AG04450 (cell line): ENCODE data around the gene GPBP1. TPM values are rescaled to one million over a fixed set of nuclear protein-coding genes. Genes with fewer than 3 reads are reported as not detected.

Experiments
- CTCF ChIA-PET: fragments of 300-600, 350-600 bp; formaldehyde crosslinking; extraction: SDS; loops from one replicate; lab custom pipeline; 2022; ENCODE audit warnings: antibody characterized with exemption, inconsistent platforms; lab: Charles Lee
- POLR2A ChIA-PET: fragments of 350-600 bp; formaldehyde crosslinking; extraction: SDS; loops from one replicate; lab custom pipeline; 2021; ENCODE audit warnings: antibody characterized with exemption, inconsistent platforms; lab: Yijun Ruan, JAX
- DNase-seq: peaks from one replicate; pipeline ENCODE4 v3.0.0-alpha.2; 2011; ENCODE audit warnings: low read depth, low spot score
- H3K27ac ChIP-seq: one replicate; pipeline ENCODE4 v1.5.1; 2012; ENCODE audit warnings: low read depth, low read length, control low read depth
- H3K27me3 ChIP-seq: one replicate; pipeline ENCODE4 v1.6.0; 2012; ENCODE audit warnings: low read length; ENCODE audit not compliant: control insufficient read depth, insufficient read depth
- H3K4me3 ChIP-seq: 2 replicates; pipeline ENCODE4 v1.5.1; 2011; ENCODE audit warnings: mild to moderate bottlenecking, low read depth, low read length, control low read depth
- H3K9me3 ChIP-seq: 2 replicates; pipeline ENCODE4 v1.5.1; 2012; ENCODE audit warnings: low read length; ENCODE audit not compliant: control insufficient read depth, insufficient read depth
- CTCF ChIP-seq: IDR thresholded peaks from 2 replicates; pipeline ENCODE4 v1.5.1; 2011; ENCODE audit warnings: low read depth, low read length, control low read depth, inconsistent platforms
- polyA plus RNA-seq: library from polyadenylated mRNA; depleted of rRNA; stranded (reverse); fragments of >200 nt; gene quantifications from 2 replicates; pipeline ENCODE4 v1.2.3, GENCODE V29; 2011

Gene GPBP1
- polyA plus RNA-seq, 1 experiment = 67.7 TPM

GRCh38 chr5:57152316-57152715 lies 21.5 kb upstream of the GPBP1 start:
- H3K9me3 ChIP-seq = no peaks in the 10 kb centered on the region
- CTCF ChIA-PET = interaction anchor here (0.6 kb wide), 1 partner anchor 239 kb away, joined by 7 read pairs; no protein-coding TSS in a partner anchor

DNA sequence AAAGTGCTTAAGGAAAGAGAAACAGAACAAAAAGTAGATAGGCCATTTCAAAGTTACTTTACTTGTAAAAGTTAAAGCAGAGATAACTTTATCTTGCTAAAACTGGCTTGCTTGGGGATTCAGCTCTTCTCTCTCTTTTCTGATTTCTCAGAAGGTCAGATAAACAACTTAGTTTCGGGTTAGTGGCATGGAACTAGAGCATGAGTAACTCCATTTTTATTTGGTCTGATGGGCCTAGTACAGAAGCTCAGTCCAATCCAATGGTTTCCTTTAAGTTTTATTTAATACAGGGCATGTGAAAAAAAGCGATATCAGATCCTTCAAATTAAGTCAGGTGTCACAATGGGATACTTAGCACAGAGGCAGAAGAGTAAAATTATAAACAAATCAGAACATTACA lies 18.8 kb upstream of the GPBP1 start:
- ChIA-PET CTCF (interaction anchor here (0.5 to 1.5 kb wide), 2 partner anchors 17 to 65 kb away, joined by 3 to 4 read pairs; no protein-coding TSS in a partner anchor), POLR2A (no interaction called here)
- TF ChIP-seq CTCF = no peak
- Histone ChIP-seq H3K4me3 (no peak overlapping the region), H3K27ac (no peak overlapping the region), H3K27me3 (no peaks in the 10 kb centered on the region), H3K9me3 (no peaks in the 10 kb centered on the region)
- no peak for DNase-seq

More at GRCh38 chr5:57152316-57152715, 21.5 kb upstream of the GPBP1 start:
- H3K27ac ChIP-seq = no peak overlapping the region
- no peak for TF ChIP-seq CTCF
- peaks cover 4% of the 10 kb centered on the region for H3K27me3 ChIP-seq
- POLR2A ChIA-PET = no interaction called here
- no peak overlapping the region for H3K4me3 ChIP-seq
- no peak for DNase-seq

DNA sequence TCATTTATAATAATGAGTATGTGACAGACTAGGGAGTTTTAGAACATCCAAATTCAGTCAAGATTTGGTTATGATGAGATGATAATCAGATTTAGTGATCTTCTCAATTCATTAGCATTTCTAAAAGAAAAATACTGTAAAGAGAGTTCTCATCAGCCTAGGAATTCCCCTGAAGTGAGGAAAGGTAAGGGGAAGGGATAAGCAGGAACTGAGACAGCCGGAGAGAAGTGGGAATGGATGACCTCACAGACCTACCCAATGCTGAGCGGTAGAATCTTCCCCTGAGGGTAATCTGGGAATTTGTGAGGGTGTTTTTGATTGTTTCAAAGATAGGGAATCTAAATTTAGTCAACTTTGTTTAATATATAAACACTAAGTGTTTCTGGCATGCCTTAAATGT lies 16.7 kb upstream of the GPBP1 start:
- no peak for DNase-seq
- ChIA-PET CTCF (no interaction called here), POLR2A (no interaction called here)
- H3K27ac ChIP-seq = no peak overlapping the region
- H3K4me3 ChIP-seq = no peak overlapping the region
- H3K27me3 ChIP-seq = no peaks in the 10 kb centered on the region
- no peaks in the 10 kb centered on the region for H3K9me3 ChIP-seq
- TF ChIP-seq CTCF = no peak

GRCh38 chr5:57157666-57158065 lies 16.2 kb upstream of the GPBP1 start:
- no peak overlapping the region for H3K4me3 ChIP-seq
- ChIA-PET CTCF (interaction anchor here (1.1 kb wide), 1 partner anchor 204 kb away, joined by 3 read pairs; no protein-coding TSS in a partner anchor), POLR2A (no interaction called here)
- no peaks in the 10 kb centered on the region for H3K27me3 ChIP-seq
- DNase-seq = no peak
- no peak overlapping the region for H3K27ac ChIP-seq
- TF ChIP-seq CTCF = no peak
- no peaks in the 10 kb centered on the region for H3K9me3 ChIP-seq

- no peaks in the 10 kb centered on the region for H3K9me3 ChIP-seq
- POLR2A ChIA-PET = no interaction called here
- H3K27me3 ChIP-seq = no peaks in the 10 kb centered on the region
- CTCF ChIA-PET = no interaction called here
- no peak overlapping the region for H3K27ac ChIP-seq
- no peak for TF ChIP-seq CTCF
- DNase-seq = no peak
- H3K4me3 ChIP-seq = no peak overlapping the region
Measured at GRCh38 chr5:57163553-57164006, 10.3 kb upstream of the GPBP1 start.
